NCI-H2196 treated with DMSO at 0.1 percent for 48 hours (cell line): Measurements from ENCODE around the gene MAST2.
"Not testable (repeated sequence)": the region's sequence is repeated elsewhere in the genome, so short reads cannot be mapped to it uniquely, and the experiment has no call there.

Experiments
- DNase-seq: peaks from one replicate; lab custom pipeline; 2025; ENCODE audit not compliant: unreplicated experiment; lab: John Stamatoyannopoulos, UW

Gene MAST2

DNA sequence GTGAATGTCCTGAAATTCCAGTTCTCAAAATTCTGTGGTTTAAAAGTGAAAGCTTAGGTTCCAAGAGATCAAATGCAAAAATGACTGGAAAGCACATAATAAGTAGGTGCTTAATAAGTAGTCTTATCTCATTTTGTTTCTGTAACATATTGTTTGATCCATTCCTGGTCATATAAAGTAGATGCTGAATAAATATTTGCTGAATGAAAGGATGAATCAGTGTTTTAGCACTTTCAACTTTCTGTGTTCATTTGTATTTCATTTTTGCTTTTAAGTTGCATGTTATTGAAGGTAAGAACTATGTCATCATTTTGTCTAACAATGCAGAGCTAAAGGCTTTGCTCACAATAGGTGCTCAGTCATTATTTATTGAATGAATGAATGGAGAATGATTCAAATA is 6.3 kb downstream of the MAST2 start:
- no peak for DNase-seq

DNA sequence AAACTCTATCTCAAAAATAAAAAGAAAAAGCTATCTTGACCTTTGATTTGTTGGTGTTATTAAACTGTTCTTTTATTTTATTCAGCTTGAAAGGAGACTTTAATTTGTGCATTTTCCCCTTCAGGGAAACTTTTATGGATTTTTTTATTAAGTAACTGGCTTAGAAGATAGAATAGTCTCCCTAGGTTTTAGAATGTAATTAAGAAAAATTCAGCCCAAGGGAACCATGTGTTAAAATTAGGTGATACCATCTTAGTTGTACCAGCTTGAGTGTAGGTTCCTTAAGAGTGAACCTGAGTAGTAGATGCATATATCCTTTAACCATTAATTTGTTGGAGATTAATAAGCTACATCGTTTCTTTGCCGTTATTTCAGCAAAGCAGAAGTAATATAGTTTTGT is 11.4 kb downstream of the MAST2 start:
- no peak for DNase-seq

DNA sequence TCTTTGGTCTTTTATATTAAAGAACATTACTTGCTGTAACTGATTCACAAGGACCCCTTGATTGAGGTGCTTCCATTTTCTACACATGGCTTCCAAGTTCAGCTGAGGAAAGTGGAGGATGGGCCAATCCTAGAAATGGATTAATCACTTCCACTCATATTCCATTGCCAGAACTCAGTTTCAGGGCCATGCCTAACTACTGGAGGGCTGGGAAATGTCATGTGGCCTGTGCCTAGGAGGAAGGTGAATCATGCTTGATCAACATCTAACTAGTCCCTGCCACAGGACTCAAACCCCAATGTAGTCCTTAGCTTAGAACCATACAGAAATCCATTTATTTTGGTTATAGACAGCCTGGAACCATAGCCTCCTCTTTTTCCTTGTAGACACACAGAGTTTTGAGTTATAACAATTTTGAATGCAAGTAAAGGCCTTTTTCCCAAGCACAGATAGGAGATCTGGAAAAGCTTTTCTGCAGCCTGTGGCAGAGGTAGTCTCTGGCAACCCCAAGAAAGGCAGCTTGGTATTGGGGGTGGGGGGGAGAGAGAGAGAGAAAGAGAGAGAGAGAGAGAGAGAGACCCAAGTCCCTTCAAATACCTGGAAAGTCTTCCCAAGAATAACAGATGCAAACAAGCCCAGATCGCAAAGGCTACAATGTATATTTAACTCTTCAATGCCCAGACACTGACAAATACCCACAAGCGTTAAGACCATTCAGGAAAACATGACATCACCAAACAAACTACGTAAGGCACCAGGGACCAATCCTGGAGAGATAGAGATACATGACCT is 12.5 kb downstream of the MAST2 start:
- no peak for DNase-seq

DNA sequence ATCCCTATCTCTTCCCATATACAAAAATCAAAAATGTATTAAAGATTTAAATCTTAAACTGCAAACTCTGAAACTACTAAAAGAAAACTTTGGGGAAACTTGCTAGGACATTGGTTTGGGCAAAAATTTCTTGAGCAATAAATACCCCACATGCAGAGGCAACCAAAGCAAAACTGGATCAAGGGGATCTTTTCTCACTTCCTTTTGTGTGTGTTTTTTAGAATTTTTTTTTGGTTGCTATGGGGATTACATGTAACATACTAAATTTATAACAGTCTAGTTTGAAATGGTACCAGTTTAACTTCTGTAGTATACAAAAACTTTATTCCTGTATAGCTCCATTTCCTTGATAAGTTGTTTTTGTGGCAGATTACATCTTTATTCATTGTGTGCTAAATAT is 16.8 kb downstream of the MAST2 start:
- DNase-seq = no peak

DNA sequence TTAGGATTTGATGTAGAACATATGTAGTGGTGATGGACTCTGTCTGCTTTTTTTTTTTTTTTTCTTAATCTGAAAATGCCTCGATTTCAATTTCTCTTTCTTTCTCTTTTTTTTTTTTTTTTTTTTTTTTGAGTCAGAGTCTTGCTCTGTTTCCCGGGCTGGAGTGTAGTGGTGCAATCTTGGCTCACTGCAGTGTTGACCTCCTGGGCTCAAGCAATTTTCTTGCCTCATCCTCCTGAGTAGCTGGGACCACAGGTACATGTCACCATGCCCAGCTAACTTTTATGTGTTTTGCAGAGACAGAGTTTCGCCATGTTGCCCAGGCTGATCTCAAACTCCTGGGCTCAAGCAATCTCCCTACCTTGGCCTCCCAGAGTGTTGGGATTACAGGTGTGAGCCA is 17.4 kb downstream of the MAST2 start:
- DNase-seq = no peak

DNA sequence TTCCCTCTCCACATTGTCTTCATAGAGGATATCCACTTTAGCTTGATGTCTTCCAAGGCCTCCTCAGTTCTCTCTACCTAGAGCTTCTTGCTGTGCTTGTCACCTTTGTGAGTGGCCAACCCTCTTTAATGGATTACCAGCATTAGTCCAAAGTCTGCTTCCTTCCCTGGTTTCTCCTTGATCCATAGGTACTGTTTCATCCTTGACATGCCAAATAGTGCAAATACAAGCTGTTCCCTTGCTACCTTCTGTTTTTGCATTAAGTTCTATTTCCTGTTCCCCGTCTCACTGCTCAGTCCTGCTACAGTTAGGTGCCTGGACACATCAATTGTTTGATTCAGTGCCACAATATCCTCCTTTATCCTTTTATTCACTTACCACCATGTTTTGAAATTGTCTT is 19.2 kb downstream of the MAST2 start:
- DNase-seq = no peak

DNA sequence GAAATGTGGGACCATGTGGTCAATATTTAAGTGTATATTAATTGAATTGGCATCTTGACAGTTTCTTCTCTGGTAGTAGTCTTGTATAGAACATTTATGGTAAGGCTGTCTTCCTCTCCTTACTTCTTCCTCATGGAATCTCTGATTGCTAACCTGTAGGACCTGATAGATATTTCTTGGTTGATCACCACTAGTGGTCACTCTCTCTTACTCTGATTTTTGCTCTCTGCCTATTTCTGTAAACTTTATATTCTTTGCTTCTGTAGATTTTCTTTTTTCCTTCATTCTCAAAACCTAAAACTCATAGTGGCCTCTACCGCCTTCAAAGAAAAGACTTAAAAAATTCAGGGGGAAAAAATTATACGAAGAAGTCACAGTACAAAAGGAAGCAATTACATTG is 21.2 kb downstream of the MAST2 start:
- no peak for DNase-seq

DNA sequence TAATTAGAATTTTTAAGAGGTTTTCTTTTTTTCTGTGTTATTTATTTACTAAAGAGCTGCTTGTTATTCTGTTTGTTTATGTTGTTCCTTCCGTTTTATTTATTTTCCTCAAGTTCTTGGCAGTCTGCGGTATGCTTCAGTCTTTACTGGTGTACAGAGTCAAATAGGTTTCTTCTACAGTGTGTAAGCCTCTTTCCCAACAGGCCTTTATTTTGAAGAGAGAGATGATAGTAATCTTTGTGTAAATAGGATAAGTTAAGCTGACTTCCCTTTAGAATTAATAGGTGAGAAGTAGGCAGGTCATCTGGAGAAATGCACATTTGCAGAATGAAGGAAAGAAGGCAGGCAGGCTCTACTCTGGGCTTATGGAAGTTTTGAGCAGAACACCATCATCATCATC is 23.8 kb downstream of the MAST2 start:
- no peak for DNase-seq

DNA sequence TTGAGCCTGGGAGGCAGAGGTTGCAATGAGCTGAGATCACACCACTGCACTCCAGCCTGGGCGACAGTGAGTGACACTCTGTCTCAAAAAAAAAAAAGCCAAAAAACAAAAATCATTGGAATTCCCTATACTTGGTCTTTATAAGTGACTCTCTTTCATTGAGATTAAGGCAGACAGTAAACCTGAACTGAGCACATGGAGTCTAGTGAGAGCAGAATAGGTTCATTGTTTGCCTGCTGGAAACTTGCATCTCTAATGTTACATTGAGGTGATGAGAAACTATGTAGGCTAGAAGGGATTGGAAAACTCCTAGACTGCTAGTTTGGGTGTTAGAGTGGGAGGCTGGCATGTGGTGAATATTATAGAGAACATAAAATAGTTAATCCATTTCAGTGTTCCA is 25.4 kb downstream of the MAST2 start:
- DNase-seq = no peak

DNA sequence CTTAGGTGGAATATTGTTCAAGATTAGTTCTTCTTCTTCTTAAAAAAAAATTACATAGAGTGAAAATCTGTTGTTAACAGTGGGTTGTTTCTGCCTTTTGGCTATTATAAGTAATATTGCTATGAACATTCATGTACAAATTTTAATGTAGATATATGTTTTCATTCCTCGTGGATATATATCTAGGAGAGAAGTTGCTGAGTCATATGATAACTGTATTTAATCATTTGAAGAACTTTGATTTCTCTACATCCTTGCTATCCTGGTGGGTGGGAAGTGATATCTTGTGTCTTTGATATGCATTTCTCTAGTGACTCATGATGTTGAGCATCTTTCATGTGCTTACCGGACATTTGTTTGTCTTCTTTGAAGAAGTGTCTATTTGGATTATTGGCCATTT is 29.9 kb downstream of the MAST2 start:
- no peak for DNase-seq

DNA sequence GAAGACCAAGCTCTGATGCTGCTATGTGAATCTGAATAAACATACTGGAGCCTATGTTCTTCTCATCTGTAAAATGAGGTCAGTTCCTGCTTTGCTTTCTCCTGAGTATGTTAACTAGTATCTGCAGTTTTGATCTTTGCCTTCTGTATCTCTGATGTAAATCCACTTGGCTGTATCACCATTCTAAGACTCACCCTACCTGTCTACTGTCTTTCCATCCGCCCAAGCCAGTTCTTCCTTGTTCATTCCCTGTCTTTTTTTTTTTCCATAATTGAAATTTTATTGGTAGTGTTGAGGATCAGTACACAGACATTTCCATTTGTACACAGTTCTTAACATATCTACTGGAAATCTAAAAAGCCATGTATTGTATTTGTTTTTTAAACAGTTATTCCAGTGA is 31.3 kb downstream of the MAST2 start:
- DNase-seq = no peak

DNA sequence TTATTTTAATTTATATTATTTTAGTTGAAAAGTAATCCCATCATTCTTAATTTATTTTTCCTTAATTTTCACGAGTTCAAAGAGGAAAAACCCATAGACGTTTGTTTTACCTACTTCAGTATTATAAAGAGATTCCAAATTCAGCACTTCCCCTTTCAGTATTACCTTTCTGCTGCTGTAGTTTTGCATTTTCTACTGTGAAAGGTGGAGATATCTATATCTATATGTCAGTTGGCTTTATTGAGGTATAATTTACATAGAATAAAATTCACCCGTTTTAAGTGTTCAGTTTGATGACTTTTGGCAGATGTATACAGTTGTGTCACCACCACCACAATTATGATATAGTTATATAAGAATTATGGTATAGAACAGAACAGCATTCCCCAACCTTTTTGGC is 33.0 kb downstream of the MAST2 start:
- DNase-seq = no peak

DNA sequence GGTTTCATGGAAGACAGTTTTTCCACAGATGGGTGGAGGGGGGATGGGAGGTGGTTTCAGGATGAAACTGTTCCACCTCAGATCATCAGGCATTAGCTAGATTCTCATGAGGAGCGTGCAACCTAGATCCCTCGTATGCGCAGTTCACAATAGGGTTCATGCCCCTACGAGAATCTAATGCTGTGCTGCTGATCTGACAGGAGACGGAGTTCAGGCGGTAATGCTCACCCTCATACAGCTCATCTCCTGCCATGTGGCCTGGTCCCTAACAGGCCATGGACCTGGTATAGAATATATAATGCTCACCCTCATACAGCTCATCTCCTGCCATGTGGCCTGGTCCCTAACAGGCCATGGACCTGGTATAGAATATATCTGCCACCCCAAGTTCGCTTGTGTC is 33.4 kb downstream of the MAST2 start:
- DNase-seq = not testable (repeated sequence)

DNA sequence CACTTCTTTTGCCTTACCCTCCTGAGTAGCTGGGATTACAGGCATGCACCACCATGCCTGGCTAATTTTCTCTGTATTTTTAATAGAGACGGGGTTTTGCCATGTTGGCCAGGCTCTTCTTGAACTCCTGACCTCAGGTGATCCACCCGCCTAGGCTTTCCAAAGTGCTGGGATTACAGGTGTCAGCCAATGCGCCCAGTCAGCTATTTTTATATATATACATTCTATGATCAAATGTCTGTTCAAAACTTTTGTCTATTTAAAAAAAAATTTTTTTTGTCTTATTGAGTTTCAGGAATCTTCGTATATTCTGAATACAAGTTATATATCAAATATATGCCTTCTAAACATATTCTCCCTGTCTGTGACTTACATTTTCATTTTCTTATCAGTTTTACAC is 34.9 kb downstream of the MAST2 start:
- not testable (repeated sequence) for DNase-seq

DNA sequence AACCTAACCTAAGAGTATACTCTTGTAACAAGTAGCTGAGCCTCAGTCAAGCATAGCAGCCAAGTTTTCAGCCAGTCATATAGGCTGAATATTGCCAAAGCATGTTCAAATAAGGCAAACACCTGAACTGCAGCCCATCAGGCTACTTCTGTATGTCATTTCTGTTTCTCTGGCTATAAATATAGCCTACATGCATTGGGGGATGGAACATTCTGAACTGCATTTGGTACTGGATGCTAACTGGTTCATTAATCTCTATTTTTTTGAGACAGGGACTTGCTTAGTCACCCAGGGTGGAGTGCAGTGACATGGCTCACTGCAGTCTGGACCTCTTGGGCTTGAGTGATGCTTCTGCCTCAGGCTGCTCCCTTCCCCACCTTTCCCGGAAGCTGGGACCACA is 37.3 kb downstream of the MAST2 start:
- DNase-seq = no peak

DNA sequence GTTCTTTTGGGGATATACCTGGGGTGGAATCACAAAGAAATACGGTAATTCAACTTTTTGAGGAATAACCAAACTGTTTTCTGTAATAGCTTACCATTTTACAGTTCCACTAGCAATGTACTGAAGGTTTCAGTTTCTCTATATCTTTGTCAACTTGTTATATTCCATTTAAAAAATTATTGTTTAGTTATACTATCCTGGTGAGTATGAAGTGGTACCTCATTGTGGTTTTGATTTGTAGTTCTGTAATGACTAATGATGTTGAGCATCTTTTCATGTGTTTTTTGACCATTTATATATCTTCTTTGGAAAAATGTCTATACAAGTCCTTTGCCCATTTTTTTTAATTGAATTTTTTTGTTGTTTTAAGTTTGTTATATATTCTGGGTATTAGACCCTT is 39.4 kb downstream of the MAST2 start:
- no peak for DNase-seq

DNA sequence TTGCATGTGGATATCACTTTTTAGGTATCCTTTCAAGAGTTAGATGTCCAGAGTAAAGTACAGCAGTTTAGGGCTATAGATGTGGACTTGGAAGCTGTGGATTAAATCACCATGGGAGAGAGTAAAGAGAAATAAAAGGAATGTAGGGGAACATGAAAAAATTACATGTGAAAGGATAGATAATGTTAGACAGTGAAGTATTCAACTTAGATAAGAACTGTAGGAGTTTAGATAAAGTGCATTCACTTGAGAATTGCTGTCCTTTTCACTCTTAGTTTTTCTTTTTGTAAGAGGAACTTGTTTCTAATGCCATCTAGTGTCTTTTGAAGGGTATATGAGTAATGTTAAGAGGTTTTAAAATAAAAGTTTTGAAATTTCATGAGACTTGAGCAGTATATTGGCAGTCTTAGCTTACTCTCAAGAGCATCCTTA is 40.1 kb downstream of the MAST2 start:
- DNase-seq = no peak

DNA sequence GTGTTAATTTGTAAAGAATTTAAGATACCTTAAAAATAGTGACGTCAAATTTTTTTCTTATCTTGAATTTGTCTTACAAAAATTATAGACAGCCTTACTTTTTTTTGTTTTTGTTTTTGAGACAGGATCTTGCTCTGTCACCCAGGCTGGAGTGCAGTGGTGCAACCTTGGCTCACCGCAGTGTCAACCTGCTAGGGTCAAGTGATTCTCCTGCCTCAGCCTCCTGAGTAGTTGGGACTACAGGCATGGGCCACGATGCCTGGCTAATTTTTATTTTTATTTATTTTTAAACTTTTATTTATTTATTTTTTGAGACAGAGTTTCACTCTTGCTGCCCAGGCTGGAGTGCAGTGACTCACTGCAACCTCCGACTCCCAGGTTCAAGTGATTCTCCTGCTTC is 40.6 kb downstream of the MAST2 start:
- DNase-seq = not testable (repeated sequence)

DNA sequence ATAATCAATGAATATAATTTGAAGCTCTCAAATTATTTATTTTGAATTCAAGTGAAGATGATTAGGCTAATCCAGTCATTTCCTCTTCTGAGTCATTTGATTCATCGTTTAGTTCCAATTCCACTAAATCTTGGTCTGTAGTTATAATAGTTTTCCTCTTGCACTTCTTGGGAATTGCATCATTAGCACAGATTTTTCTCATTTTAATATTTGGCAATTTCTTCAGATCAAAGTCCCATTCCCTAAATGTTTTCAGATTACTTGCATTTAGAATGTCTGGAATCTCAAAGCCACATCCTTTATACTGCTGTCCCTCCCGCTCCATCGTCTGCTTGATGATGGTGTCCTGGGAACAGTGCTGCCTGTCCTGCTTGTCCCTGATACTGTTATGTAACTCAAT is 43.5 kb downstream of the MAST2 start:
- no peak for DNase-seq

DNA sequence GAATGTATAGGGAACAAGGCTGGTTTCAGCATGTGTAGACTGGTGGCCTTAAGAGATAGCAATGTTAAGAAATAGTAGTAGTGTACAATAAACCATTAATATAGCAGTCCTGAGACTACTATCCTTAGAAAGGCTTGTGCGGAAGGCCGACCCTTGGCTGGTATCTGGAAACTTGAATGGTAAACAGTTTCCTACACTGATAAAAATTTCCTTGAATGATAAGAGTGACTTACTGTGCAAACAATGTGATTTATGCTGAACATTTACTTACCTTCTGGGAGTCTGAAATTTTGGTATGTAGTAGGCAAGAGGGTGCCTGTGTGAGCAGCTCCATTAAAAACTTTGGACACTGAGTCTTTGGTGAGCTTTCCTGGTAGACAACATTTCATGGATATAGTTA is 44.7 kb downstream of the MAST2 start:
- DNase-seq = no peak

DNA sequence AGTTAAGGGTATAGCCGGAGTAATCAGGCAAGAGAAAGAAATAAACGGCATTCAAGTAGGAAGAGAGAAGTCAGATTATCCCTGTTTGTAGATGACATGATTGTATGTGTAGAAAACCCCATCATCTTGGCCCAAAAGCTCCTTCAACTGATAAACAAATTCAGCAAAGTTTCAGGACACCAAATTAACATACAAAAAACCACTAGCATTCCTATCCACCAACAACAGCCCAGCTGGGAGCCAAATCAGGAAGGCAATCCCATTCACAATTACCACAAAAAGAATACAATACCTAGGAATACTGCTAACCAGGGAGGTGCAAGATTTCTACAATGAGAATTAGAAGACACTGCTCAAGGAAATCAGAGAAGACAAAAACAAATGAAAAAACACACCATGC is 45.3 kb downstream of the MAST2 start:
- DNase-seq = no peak

DNA sequence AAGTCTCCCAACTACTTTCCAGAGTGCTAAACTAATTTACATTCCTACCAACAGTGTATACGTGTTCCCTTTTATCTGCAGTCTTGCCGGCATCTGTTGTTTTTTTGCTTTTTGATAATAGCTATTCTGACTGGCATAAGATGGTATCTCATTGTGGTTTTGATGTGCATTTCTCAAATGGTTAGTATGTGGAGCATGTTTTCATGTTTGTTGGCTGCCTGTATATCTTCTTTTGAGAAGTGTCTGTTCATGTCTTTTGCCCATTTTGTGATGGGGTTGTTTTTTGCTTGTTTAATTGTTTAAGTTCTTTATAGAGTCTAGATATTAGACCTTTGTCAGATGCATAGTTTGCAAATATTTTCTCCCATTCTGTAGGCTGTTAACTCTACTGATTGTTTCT is 46.6 kb downstream of the MAST2 start:
- no peak for DNase-seq

DNA sequence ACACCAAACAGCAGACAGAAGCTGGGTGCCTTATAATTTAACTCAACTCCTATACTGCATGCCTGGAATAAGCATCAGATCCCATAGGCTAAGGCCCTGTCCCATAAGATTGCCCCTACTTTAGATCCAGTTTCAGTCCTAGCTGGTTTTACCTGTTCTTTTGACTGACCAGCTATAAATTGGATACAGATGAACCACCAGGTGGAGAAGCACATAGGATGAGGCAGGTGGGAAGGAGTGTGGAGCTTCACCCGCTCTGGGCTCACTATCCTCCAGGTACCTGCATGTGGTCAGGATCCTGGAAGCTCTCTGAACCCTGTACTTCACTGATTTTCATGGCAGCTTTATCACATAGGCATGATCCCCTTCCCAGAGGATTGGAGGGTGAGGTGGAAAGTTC is 51.3 kb downstream of the MAST2 start:
- no peak for DNase-seq
